NCI-H2196 (cell line): ENCODE measurements around the gene CTNNA3.
"Not testable (repeated sequence)": the region's sequence is repeated elsewhere in the genome, so short reads cannot be mapped to it uniquely, and the experiment has no call there.

Source experiments
- DNase-seq: peaks from one replicate; lab custom pipeline; 2025; ENCODE audit not compliant: unreplicated experiment; lab: John Stamatoyannopoulos, UW

The CTNNA3 gene

GRCh38 chr10:67603701-67604100, 92.3 kb downstream of the CTNNA3 start:
- no peak for DNase-seq

GRCh38 chr10:67603086-67603485, 92.9 kb downstream of the CTNNA3 start:
- DNase-seq: no peak

- DNase-seq: no peak
These were observed 93.6 kb downstream of the CTNNA3 start for GRCh38 chr10:67602268-67602950.

GRCh38 chr10:67599597-67599996, 96.4 kb downstream of the CTNNA3 start:
- no peak for DNase-seq

GRCh38 chr10:67596641-67597040, 99.4 kb downstream of the CTNNA3 start:
- DNase-seq: no peak

GRCh38 chr10:67587771-67588170, 108.2 kb downstream of the CTNNA3 start:
- DNase-seq: no peak

- DNase-seq: no peak
These were observed 120.5 kb downstream of the CTNNA3 start for GRCh38 chr10:67575532-67575931.

- no peak for DNase-seq
These were observed 122.5 kb downstream of the CTNNA3 start for GRCh38 chr10:67573484-67573883.

- DNase-seq: no peak
These were observed 124.5 kb downstream of the CTNNA3 start for GRCh38 chr10:67571503-67571902.

- DNase-seq: not testable (repeated sequence)
These were observed 137.7 kb downstream of the CTNNA3 start for GRCh38 chr10:67558311-67558710.

- no peak for DNase-seq
These were observed 142.7 kb downstream of the CTNNA3 start for GRCh38 chr10:67553254-67553653.

- DNase-seq: no peak
These were observed 145.1 kb downstream of the CTNNA3 start for GRCh38 chr10:67550838-67551402.

- no peak for DNase-seq
These were observed 145.9 kb downstream of the CTNNA3 start for GRCh38 chr10:67550046-67550445.

- no peak for DNase-seq
These were observed 146.6 kb downstream of the CTNNA3 start for GRCh38 chr10:67549390-67549789.

GRCh38 chr10:67541411-67541810, 154.6 kb downstream of the CTNNA3 start:
- DNase-seq: no peak

- no peak for DNase-seq
These were observed 156.7 kb downstream of the CTNNA3 start for GRCh38 chr10:67539312-67539711.

GRCh38 chr10:67537906-67538305, 158.1 kb downstream of the CTNNA3 start:
- DNase-seq: no peak

GRCh38 chr10:67533376-67533775, 162.6 kb downstream of the CTNNA3 start:
- DNase-seq: no peak

- DNase-seq: not testable (repeated sequence)
These were observed 165.0 kb downstream of the CTNNA3 start for GRCh38 chr10:67530990-67531389.

- no peak for DNase-seq
These were observed 168.6 kb downstream of the CTNNA3 start for GRCh38 chr10:67527351-67527750.

GRCh38 chr10:67521546-67521945, 174.4 kb downstream of the CTNNA3 start:
- no peak for DNase-seq

- peak; percentile 15 for DNase-seq
These were observed 175.0 kb downstream of the CTNNA3 start for GRCh38 chr10:67520924-67521520.

GRCh38 chr10:67519434-67519833, 176.6 kb downstream of the CTNNA3 start:
- DNase-seq: no peak
